Mucosa of rectum (tissue), 2 donors: Measurements from ENCODE around the gene POU5F1.

Source experiments
- H3K27ac ChIP-seq, 2 donors: one replicate each; pipeline ENCODE4 v1.7.0; 2013; ENCODE audit warnings: inconsistent platforms in 2 of 2, low read depth in 2 of 2, low read length in 2 of 2
- H3K27me3 ChIP-seq, 2 donors: one replicate each; pipeline ENCODE4 v1.7.0; 2013; ENCODE audit warnings: low read length in 2 of 2; ENCODE audit not compliant: control insufficient read depth in 2 of 2, insufficient read depth in 2 of 2
- H3K36me3 ChIP-seq, 2 donors: one replicate each; pipeline ENCODE4 v1.7.0; 2013; ENCODE audit warnings: low read length in 2 of 2; ENCODE audit not compliant: control insufficient read depth in 2 of 2, insufficient read depth in 2 of 2
- H3K4me1 ChIP-seq, 2 donors: one replicate each; pipeline ENCODE4 v1.7.0; 2013; ENCODE audit warnings: low read length in 2 of 2, mild to moderate bottlenecking in 1 of 2; ENCODE audit not compliant: control insufficient read depth in 2 of 2, insufficient read depth in 2 of 2
- H3K4me3 ChIP-seq, 2 donors: one replicate each; pipeline ENCODE4 v1.7.0; 2013; ENCODE audit warnings: low read length in 2 of 2
- H3K9ac ChIP-seq, 2 donors: one replicate each; pipeline ENCODE4 v1.7.0; 2013; ENCODE audit warnings: low read length in 2 of 2, low read depth in 1 of 2, mild to moderate bottlenecking in 1 of 2
- H3K9me3 ChIP-seq, 2 donors: one replicate each; pipeline ENCODE4 v1.7.0; 2013; ENCODE audit warnings: low read length in 2 of 2; ENCODE audit not compliant: control insufficient read depth in 2 of 2
- donor health status: healthy.
- donor health status: Normal muscosa, but diverticular disease.

The POU5F1 gene

DNA sequence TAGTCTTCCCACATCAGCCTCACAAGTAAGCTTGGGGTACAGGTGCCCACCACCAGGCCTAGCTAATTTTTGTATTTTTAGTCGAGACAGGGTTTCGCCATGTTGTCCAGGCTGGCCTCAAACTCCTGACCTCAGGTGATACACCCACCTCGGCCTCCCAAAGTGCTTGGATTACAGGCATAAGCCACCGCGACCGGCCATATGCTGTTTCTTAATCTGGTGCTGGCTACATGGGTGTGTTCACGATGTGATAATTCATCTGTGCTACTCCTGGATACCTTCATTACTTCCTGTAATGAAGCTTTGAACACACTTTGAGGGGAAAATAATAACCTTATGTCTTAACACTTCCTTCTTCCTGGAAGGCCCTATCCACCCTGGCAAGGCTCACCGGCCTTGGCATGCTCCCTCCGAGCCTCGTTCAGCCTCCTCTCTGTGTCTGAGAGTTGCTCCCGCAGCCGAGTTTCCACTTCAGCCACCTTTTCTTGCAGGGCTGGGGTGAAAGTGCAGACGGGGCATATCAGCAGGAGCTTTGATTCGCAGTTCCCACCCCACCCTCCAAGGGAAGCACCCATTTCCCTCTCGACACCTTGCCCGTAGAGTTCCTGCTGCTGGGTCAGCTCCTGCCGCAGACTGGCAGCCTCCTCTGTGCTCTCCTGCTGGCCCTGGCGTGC, 26.0 kb downstream of the POU5F1 start:
- peak overlapping the region; percentile 87 to 94 for H3K27ac ChIP-seq
- H3K9me3 ChIP-seq = no peaks in the 10 kb centered on the region
- H3K27me3 ChIP-seq = no peaks in the 10 kb centered on the region
- H3K4me3 ChIP-seq = peak overlapping the region; percentile 25 to 44
- H3K9ac ChIP-seq = peak overlapping the region; percentile 52
- H3K36me3 ChIP-seq = peaks cover 3 to 14% of the 10 kb centered on the region in 2 donors
- H3K4me1 ChIP-seq = peaks cover 14 to 34% of the 10 kb centered on the region in 2 donors

DNA sequence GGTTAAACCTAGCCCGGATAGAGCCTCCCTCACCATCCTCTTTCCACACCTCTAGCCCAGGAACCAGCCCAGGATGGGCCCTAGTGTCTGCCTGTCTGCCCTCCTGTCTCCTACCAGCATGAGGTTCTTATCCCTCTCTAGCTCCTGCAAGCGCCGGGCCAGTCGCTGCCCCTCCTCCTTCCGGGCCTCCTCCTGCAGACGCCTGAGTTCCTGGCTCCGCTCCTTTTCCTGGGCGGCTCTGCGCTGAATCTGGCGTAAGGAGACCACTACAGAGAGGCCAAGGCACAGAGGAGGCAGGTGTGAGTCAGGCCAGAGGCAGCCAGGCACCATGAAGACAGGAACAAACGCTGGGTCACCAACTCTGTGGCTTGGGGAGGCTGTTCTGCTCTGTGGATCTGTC, 27.3 kb downstream of the POU5F1 start:
- peak overlapping the region in 1 of 2 donors; percentile 24 for H3K9ac ChIP-seq
- H3K4me3 ChIP-seq = no peak overlapping the region
- no peaks in the 10 kb centered on the region for H3K27me3 ChIP-seq
- H3K36me3 ChIP-seq = peaks cover 3 to 7% of the 10 kb centered on the region in 2 donors
- peak overlapping the region; percentile 87 to 94 for H3K27ac ChIP-seq
- H3K9me3 ChIP-seq = no peaks in the 10 kb centered on the region
- H3K4me1 ChIP-seq = peaks cover 14 to 34% of the 10 kb centered on the region in 2 donors

DNA sequence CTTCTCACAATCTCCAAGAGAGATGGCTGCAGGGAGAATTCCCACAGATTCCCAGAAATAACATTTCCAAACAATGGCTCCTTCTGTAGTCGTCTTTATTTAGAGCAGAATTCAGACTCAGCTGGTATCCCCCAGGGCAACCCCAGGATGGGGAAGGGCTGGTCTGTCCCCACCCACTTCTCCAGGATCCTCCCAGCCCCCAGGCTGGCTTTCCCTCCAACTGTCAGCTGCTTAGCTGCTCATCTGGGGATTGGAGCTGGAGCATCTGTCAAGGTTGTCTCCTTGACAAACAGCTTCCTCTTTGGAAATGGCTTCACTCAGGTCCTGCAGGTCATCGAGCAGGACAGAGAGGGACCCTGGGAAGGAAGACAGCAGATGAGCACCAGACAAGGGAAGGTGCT, 28.1 kb downstream of the POU5F1 start:
- Histone ChIP-seq H3K27me3 (no peaks in the 10 kb centered on the region), H3K4me1 (peaks cover 21 to 40% of the 10 kb centered on the region in 2 donors), H3K4me3 (no peak overlapping the region), H3K36me3 (peaks cover 3 to 6% of the 10 kb centered on the region in 2 donors), H3K9ac (no peak overlapping the region), H3K27ac (no peak overlapping the region), H3K9me3 (no peaks in the 10 kb centered on the region)

DNA sequence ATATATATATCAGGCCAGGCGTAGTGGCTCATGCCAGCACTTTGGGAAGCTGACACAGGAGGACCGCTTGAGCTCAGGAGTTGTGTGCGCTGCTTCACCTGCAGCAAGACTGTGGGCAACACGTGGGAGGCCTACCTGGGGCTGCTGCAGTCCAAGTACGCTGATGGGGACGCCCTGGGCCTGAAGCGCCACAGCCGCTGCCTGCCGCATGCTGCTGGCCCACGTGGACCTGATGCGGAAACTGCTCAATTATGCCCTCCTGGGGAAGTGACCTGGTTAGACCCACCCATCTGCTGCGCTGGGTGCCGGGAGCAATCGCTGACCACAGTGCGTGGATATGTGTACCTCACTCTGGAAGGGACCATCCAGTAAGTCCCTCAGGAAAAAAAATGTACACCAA, 29.8 kb downstream of the POU5F1 start:
- H3K4me3 ChIP-seq = no peak overlapping the region
- H3K9me3 ChIP-seq = no peaks in the 10 kb centered on the region
- no peak overlapping the region for H3K9ac ChIP-seq
- H3K36me3 ChIP-seq = peaks cover 3 to 6% of the 10 kb centered on the region in 2 donors
- H3K4me1 ChIP-seq = peaks cover 21 to 39% of the 10 kb centered on the region in 2 donors
- H3K27me3 ChIP-seq = no peaks in the 10 kb centered on the region
- H3K27ac ChIP-seq = no peak overlapping the region

DNA sequence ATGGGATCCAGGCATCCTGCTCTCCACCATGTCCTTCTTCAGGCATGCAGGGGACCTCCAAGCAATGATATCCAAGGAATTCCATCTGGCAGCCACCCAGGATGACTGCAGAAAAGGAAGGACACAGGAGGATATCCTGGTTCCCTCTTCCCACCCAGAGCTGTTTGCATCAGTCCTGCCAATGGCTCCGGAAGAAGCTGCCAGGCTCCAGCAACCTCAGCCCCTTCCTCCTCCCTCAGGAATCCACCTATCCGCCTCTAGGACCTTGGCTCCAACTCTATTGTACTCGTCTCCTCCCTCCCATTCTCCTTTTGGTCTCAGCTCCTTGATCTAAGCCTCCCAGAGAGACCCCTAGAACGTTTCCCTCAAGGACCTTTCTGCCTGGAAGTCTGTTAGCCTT, 30.9 kb downstream of the POU5F1 start:
- H3K9ac ChIP-seq = no peak overlapping the region
- peaks cover 3 to 6% of the 10 kb centered on the region in 2 donors for H3K36me3 ChIP-seq
- no peaks in the 10 kb centered on the region for H3K9me3 ChIP-seq
- H3K27me3 ChIP-seq = no peaks in the 10 kb centered on the region
- H3K4me1 ChIP-seq = peaks cover 15 to 28% of the 10 kb centered on the region in 2 donors
- no peak overlapping the region for H3K27ac ChIP-seq
- H3K4me3 ChIP-seq = no peak overlapping the region

DNA sequence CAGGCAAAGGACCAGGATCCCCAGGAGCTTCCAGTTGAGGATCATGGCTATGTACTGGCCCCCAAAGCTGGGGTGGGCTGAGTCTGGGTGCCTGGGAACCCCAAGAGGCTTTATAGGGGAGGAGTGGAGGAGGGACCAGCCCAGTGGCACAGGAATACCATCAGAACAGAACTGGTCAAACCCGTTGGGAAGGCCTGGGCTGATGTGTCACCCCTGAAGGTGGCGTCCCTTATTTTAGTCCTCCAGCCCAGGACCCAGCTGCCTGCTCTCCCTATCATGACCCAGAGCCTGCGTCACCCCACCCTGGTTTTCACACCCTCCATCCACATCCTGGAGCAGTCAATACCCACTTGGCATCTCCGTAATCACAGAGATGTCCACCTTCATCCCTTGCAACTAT, 31.5 kb downstream of the POU5F1 start, which contains the start of gene PSORS1C2:
TSS of gene PSORS1C2 (minus strand) at position 85 of the 400 bp plus-strand sequence. CDS start at position 45, 40 bp downstream.
- Histone ChIP-seq H3K36me3 (peaks cover 3 to 6% of the 10 kb centered on the region in 2 donors), H3K27ac (no peak within 1 kb of the TSS), H3K4me3 (peak within 1 kb of the TSS in 1 of 2 donors; percentile 69), H3K4me1 (peaks cover 9 to 22% of the 10 kb centered on the region in 2 donors), H3K27me3 (no peaks in the 10 kb centered on the region), H3K9ac (peak within 1 kb of the TSS in 1 of 2 donors; percentile 67), H3K9me3 (no peaks in the 10 kb centered on the region)

DNA sequence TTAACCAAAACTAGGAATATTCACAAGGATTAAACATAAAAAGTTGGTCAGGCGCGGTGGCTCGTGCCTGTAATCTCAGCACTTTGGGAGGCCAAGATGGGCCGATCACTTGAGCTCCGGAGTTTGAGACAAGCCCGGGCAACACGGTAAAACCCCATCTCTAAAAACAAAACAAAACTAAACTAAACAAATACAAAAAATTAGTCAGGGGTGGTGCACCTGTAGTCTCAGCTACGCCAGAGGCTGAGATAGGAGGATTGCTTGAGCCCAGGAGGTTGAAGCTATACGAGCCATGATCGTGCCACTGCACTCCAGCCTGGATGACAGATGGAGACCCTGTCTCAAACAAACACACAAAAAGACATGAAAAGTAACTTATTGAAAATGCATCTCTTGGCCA, 34.8 kb downstream of the POU5F1 start:
- Histone ChIP-seq H3K4me3 (no peak overlapping the region), H3K27me3 (no peaks in the 10 kb centered on the region), H3K9me3 (no peaks in the 10 kb centered on the region), H3K9ac (no peak overlapping the region), H3K36me3 (no peaks in the 10 kb centered on the region), H3K4me1 (peaks cover 6 to 7% of the 10 kb centered on the region in 2 donors), H3K27ac (no peak overlapping the region)

DNA sequence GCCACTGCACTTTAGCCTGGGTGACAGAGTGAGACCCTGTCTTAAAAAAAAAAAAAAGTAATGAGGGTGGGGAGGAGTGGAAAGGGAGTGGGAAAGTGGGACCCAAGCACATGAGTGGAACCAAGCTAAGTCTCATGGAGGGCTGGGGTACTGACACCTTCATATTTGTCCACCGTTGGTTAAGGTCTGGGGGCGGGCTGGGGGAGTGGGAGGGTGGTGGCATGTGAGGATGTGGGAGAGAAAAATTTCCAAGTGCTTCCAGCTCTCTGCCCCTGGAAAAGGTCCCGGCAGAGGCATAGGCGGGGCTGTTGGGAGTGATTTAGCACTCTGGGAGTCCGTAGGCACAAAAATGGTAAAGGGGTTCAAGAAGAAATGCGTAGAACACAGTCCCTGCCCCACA, 37.7 kb downstream of the POU5F1 start:
- Histone ChIP-seq H3K36me3 (no peaks in the 10 kb centered on the region), H3K27ac (no peak overlapping the region), H3K4me3 (no peak overlapping the region), H3K4me1 (peaks cover 3 to 4% of the 10 kb centered on the region in 2 donors), H3K27me3 (no peaks in the 10 kb centered on the region), H3K9me3 (no peaks in the 10 kb centered on the region), H3K9ac (no peak overlapping the region)

DNA sequence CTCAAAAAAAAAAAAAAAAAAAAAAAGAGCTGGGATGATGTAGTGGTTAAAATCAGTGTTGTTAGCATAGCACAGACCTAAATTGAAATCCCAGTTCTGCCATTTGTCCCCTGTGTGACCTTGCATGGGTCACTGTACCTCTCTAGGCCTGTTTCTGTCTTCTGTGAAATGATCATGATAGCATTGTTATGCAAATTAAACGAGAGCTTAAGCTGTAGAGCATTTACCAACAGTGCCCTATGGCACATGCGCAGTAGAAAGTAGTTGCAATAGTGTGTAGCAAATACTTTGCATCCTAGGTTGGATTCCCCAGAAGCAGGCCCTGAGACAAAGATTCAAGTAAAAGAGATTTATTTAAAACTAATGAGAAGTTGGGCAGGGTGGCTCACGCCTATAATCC, 38.9 kb downstream of the POU5F1 start:
- H3K36me3 ChIP-seq = no peaks in the 10 kb centered on the region
- no peak overlapping the region for H3K27ac ChIP-seq
- H3K27me3 ChIP-seq = no peaks in the 10 kb centered on the region
- H3K4me3 ChIP-seq = no peak overlapping the region
- H3K9me3 ChIP-seq = no peaks in the 10 kb centered on the region
- no peak overlapping the region for H3K9ac ChIP-seq
- peaks cover 2 to 5% of the 10 kb centered on the region in 2 donors for H3K4me1 ChIP-seq

DNA sequence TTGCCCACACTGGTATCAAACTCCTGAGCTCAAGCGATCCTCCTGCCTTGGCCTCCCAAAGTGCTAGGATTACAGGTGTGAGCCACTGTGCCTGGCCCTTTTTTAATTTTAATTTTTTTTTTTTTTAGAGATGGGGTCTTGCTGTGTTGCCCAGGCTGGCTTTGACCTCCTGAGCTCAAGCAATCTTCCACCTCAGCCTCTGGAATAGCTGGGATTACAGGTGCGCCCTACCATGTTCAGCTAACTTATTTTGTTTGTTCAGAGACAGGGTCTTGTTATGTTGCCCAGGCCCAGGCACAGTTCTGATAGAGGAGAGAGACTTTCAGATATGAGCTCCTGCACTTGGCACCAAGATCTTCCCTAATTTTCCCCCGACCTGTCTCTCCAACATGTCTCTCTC, 39.7 kb downstream of the POU5F1 start:
- Histone ChIP-seq H3K36me3 (no peaks in the 10 kb centered on the region), H3K27ac (no peak overlapping the region), H3K4me1 (peaks cover 3 to 6% of the 10 kb centered on the region in 2 donors), H3K9ac (no peak overlapping the region), H3K9me3 (no peaks in the 10 kb centered on the region), H3K4me3 (no peak overlapping the region), H3K27me3 (no peaks in the 10 kb centered on the region)
